Erythroblast (primary cell): Measurements from ENCODE around the gene CACNA2D1.

Experiments used
- DNase-seq, 2 experiments: peaks; one replicate each; lab custom pipeline; 2025; lab: John Stamatoyannopoulos, UW
- GATA1 ChIP-seq: IDR thresholded peaks from 2 replicates; pipeline ENCODE4 v1.6.1; 2011; ENCODE audit warnings: low read depth, mild to moderate bottlenecking, control low read depth, low read length, moderate library complexity
- POLR2A ChIP-seq: IDR thresholded peaks from 2 replicates; pipeline ENCODE4 v1.6.1; 2011; ENCODE audit warnings: mild to moderate bottlenecking, low read length

CACNA2D1 gene

DNA sequence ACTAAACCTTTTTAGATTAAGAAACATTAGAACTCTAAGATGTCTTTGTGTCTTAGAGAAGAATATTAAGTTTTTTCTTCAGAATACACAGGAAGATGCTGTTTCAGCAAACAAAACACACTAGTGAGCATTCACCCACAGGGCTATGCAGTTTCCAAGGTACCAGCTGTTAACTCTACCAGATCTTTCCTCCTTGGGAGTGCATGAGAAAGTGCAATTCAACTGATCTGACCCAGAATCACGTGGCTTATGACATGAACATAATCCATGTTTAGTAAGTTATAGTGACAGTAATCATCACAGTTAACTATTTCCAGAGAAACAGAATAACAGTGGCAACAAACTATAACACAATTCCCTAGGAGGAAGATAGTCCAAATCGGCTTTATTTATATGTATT lies 270.7 kb downstream of the CACNA2D1 start:
- DNase-seq = no peak
- no peak for TF ChIP-seq GATA1
- no peak for TF ChIP-seq POLR2A

DNA sequence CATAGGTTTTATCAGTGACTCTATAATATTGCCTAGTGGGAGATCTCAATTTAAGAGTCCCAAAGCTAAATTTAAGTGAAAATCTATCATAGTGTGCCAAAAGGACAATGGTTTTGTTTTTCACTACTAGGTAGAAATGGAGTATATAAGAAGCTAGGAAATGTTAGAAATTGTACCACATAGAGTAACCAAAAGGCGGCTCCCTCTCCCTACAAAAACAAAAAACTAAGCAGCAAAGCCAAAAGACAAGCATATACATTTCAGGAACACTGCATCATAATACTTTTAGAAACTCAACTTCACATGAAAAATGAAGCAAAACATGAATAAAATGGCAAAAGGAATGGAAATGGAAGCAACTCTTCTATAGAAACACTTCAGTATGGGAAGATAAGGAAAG lies 271.6 kb downstream of the CACNA2D1 start:
- peak in 1 of 2 experiments; percentile 2 for DNase-seq
- TF ChIP-seq POLR2A (no peak), GATA1 (no peak)

DNA sequence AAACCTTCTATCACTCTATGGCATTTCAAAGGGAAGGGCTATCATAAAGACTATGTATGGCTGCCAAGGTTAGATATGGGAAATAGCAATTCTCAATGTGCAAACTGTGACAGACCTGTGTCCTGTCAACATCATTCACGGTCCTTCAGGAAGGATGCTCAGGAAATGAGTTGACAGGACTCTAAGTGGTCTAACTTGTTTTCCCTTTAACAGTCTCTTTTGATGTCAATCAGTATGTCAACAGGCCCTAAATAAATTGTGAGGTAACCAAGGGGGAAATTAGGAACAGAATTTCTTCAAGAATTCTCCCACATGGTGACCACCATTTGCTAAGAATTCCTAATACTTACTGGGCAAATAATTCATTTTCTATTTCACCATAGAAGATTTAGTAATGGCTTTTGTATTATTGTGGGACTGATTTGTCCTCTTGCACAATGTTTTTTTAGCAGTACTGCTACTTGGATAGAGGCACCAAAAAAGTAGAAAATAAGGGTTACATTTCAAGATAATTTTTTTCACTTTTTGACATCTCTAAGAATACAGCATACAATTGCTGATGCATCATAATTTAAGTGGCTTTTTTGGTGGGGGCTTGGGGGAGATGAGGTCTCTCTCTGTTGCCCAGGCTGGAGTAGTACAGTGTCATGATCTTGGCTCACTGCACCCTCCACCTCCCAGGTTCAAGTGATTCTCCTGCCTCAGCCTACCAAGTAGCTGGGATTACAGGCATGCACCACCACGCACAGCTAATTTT lies 275.8 kb downstream of the CACNA2D1 start:
- TF ChIP-seq GATA1 (no peak), POLR2A (no peak)
- DNase-seq = no peak

DNA sequence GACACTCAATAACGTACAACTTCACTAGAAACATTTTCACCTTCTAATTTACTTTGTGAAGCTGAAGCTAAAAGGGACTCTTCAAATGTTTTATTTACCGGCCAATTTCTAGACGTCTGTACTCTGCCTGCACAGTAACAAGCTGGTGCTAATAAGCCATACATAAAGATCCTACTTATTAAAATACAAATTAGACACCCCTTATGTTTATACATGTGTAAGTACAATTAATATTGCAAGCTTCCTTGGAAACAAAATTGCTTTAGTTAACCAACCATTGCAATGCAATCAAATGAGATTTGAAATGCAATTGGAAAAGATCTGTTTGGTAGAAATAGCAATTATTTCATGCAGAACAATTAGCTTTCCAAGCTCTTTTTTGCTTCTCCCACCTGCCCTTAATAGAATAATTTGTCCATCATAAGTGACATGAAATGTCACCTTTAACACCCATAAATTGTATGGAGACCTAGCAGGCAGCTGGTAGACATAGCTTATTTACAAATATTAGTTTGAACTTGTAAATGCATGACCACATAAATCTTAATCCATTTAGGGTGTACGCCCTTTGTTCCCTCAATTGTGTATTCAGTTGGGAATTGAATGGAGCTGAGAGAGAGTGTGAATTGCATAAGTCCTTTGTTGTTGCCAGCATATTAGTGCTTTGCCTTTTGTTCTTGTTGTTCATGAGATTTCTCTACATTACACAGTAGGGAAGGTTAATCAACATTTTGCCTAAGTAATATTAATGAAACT lies 277.1 kb downstream of the CACNA2D1 start:
- no peak for TF ChIP-seq GATA1
- TF ChIP-seq POLR2A = no peak
- no peak for DNase-seq

DNA sequence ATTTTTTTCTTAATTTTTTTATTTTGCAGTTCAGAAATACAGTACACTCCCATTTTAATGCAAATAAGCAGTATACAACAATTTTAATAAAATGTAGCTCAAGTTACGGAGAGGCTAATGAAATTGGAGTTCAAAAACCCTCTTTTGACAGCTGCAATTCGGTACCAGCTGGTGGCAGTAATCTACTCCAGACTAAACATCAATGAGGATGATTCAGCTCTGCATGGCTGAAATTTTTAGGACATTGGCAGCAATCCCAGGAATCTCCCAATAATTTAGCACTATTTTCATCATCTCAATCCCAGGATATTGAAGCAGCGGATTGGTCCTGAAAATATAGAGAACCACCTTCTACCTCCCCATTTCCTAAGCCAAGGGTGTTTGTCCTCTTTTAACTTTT lies 278.8 kb downstream of the CACNA2D1 start:
- DNase-seq = peak in 1 of 2 experiments; percentile 3
- TF ChIP-seq GATA1 (no peak), POLR2A (no peak)

DNA sequence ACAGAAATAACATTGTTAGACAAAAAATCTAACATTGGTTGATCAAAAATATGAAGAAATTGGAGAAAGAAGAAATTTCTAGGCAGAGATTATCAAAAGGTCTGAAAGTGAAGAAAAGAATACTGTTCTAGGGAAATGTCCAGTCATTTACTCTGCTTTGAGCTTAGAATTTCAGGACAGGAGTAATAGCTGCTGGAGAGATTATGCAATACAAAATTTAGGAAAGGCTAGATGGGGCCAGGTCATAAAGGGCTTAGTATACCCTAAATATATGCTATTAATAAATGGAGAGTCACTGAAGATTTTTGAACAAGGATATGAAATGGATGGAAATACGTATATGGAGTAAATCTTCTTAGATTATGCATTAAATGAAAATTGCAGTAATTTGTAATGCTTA lies 279.2 kb downstream of the CACNA2D1 start:
- no peak for DNase-seq

DNA sequence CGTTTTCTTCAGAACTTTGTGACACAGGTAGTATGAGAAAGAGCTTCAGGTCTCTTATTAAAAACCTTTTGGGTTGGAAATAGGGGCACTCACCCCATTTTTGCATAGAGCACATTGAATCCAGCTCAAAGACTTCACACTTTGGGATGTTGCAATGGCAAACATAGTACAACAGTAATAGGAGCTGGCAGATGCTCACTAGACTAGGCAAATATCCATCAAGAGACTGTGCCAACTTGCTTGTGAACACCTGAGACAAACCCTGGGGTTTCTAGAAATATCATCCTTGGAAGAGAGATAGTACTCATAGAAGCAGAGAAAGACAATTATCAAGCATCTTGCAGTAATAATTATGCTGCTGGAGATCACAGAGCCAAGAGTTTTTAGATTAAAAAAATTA lies 280.0 kb downstream of the CACNA2D1 start:
- TF ChIP-seq POLR2A = no peak
- TF ChIP-seq GATA1 = no peak
- no peak for DNase-seq

More for the DNA sequence above, 279.2 kb downstream of the CACNA2D1 start:
- no peak for TF ChIP-seq POLR2A
- TF ChIP-seq GATA1 = no peak

DNA sequence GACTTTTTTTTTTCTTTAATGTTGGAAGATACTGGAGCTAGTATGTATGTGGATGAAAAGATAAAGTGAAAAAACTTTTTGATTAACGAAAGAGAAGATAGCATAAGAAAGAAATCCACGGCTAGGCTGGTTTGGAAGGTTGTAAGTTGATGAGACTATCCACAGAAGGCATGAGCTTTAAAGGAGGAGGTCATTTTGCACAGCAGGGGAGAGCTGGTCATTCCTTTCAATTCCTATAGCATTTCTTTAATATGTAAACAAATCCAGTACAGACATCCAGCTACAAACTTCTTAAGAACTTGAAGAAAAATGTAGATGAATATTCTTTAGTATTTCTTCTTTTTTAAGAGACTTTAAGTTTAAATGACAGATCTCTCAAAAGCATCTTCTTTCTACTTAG lies 281.3 kb downstream of the CACNA2D1 start:
- TF ChIP-seq GATA1 (no peak), POLR2A (no peak)
- DNase-seq = no peak

DNA sequence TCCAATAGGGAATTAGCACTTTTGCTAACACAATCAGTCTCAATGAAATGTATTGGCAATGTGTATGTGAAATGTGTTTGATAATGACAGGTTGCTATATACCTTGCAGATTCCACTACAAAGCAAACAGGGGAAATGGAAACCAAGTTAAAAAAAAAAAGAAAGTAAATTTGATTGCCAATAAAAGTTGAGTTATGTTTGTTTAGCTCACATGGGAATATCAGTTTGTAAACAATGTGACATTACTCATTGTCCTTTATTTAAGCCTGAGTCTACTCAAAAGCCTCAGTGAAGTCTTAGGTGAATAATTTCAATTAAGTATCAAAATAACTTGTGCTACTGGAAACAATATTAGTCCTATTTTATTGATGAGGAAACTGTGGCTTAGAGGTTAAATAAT lies 285.2 kb downstream of the CACNA2D1 start:
- no peak for DNase-seq
- TF ChIP-seq GATA1 = no peak

DNA sequence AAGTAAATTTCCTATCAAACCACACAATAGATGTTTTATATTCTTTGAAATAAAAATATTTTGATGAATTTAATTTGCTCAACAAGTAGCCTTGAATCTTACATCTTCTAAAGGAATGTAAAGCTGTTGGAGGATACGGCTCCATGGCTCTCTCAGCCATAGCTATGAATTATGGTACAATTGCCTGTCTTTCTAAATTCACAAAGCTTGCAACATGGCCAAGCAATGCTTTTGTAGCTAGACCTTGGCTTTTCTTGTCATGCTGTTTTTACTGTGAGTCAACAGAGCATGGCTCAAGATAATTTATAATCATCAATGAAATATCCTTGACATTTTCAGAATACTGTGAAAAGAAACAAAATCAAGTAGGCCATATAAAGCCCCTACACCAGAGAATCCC lies 286.7 kb downstream of the CACNA2D1 start:
- DNase-seq = no peak
- TF ChIP-seq POLR2A = no peak
- TF ChIP-seq GATA1 = no peak

DNA sequence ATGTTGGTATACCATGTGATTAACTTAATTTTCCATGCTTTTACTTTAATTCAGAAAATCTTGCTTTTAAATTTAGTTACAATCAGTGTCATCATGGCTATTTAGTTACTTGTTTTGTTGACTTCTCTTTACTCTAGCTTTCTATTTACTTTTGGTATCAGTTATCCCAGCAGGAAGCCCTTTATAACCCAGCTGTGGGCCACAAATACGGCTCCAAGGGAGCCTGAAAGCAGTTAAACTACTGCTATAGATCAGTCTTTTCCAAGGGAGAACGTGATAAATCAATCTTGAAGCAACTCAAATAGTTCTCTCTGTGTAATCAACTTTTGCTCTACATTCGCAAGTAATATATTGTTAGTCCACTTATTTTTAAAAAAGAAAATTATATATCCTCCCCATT lies 287.4 kb downstream of the CACNA2D1 start:
- TF ChIP-seq GATA1 (no peak), POLR2A (no peak)
- DNase-seq = no peak

DNA sequence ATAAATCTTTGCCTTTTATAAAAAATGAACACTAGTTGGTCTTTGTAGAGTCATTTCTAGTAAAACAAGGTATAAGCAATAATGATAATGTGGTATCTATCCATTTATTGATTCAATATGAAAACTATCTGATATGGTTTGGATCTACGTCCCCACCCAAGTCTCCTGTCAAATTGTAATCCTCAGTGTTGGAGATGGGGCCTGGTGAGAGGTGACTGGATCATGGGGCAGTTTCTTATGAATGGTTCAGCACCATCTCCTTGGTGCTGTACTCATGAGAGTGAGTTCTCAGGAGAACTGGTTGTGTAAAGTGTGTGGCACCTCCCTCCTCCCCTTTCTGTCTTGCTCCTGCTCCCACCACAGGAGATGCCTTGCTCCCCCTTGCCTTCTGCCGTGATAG lies 288.8 kb downstream of the CACNA2D1 start:
- DNase-seq = no peak
- TF ChIP-seq POLR2A = no peak
- TF ChIP-seq GATA1 = no peak

DNA sequence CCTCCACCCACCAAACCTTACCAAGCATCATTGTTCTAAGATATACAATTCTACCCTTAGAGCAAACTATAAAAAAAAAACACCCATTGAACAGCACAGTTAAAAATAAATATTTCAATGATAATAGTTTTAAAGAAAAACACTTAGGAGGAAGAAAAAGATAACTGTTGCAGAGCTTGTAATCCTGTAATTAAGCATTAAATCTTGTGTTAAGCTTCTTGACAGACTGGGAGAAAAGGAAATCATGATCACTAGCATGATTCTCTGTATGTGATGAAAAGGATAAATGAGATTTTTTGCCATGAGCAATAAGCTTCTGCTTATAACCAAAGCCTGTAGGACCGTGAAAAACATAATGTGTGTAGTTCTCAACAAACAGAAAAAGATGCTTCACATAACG lies 289.8 kb downstream of the CACNA2D1 start:
- no peak for DNase-seq

DNA sequence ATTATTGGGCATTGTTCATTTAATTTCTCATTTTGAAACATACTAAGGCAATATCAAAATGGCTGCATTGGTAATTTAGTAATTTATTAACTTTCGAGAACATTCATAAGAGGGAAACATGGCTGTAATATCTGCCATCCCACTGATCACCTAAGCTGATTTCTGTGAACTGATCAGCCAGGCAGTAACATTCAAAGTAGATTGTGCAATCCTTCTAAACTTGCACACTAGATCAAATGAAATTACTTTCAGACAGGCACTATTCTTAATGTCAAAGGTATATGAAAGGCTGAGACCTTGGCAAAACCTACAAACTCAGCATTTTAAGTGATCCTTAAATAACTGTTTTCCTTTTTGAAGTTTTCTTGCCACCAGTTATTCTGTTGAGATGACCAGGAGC lies 290.7 kb downstream of the CACNA2D1 start:
- no peak for TF ChIP-seq POLR2A
- no peak for TF ChIP-seq GATA1
- DNase-seq = no peak

More for the DNA sequence above, 289.8 kb downstream of the CACNA2D1 start:
- TF ChIP-seq GATA1 = no peak

DNA sequence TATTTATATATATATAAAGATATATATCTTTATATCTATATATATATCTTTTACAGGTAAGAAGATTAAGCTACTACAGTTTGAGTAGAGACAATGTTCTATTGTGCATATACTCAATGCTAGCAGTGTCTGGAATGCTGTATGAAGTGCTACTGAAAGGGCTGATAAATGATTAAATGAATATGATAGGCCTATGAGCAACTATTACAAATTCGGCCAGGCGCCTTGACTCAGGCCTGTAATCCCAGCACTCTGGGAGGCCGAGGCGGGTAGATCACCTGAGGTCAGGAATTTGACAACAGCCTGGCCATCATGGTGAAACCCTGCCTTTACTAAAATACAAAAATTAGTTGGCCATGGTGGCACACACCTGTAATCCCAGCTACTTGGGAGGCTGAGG lies 297.1 kb downstream of the CACNA2D1 start:
- TF ChIP-seq POLR2A (no peak), GATA1 (no peak)
- DNase-seq = no peak
